H1 (cell line): Measurements from ENCODE around the gene ATP2B1. TPM values are rescaled to one million over a fixed set of nuclear protein-coding genes. Genes with fewer than 3 reads are reported as not detected.

Experiments
- BACH1 ChIP-seq: IDR thresholded peaks from 2 replicates; pipeline ENCODE4 v1.6.1; 2012; ENCODE audit warnings: low read length, improper control_type of control experiment
- GTF2F1 ChIP-seq: IDR thresholded peaks from 2 replicates; pipeline ENCODE4 v1.6.1; 2012; ENCODE audit warnings: low read depth, low read length, improper control_type of control experiment, borderline replicate concordance
- RAD21 ChIP-seq, 2 experiments: IDR thresholded peaks in 1 of 2; conservative IDR thresholded peaks in 1 of 2; 2 replicates each; pipeline ENCODE4 v1.6.1; 2011; ENCODE audit warnings: low read depth in 2 of 2, low read length in 2 of 2, improper control_type of control experiment in 1 of 2, inconsistent platforms in 1 of 2, mild to moderate bottlenecking in 1 of 2, moderate library complexity in 1 of 2
- SUZ12 ChIP-seq: fragments of 200-600 bp; sonication (generic); IDR thresholded peaks from 2 replicates; pipeline ENCODE4 v1.6.1; 2012; ENCODE audit warnings: mild to moderate bottlenecking, inconsistent platforms, low read length, moderate library complexity, mixed read lengths
- TAF1 ChIP-seq: IDR thresholded peaks from 2 replicates; pipeline ENCODE4 v1.6.1; 2011; ENCODE audit warnings: mild to moderate bottlenecking, low read depth, low read length
- polyA plus RNA-seq, 7 experiments: library from polyadenylated mRNA; depleted of rRNA in 3 of 7; stranded (reverse) in 5 of 7; unstranded in 2 of 7; fragments of >200 nt in 5 of 7; fragments of 200-250 nt in 2 of 7; gene quantifications; 1 replicate in 5 of 7; 2 replicates in 1 of 7; 4 replicates in 1 of 7; pipeline versions ENCODE4 v1.2.1 to v1.2.3, GENCODE V29; 2011 to 2013; ENCODE audit warnings: missing spikeins in 2 of 7, mixed read lengths in 2 of 7
- total RNA-seq: library from RNA; stranded (reverse); fragmentation: NEBNext Ultra II Directional; extraction: Animal tissue kit (Norgen Biotek cat#: 25700); gene quantifications from 2 replicates; pipeline ENCODE4 v1.2.1, GENCODE V29; 2021
- TF ChIP-seq, protein P1 (sequence below): fragments of 300-600 bp; sonication (generic); IDR thresholded peaks from 2 replicates; pipeline ENCODE4 v1.7.1; 2012; ENCODE audit warnings: low read length, moderate library complexity, mild to moderate bottlenecking, inconsistent platforms; ENCODE audit not compliant: insufficient replicate concordance
- TF ChIP-seq, protein P2 (sequence below): IDR thresholded peaks from 2 replicates; pipeline ENCODE4 v1.6.1; 2012; ENCODE audit warnings: inconsistent platforms
- TF ChIP-seq, protein P3 (sequence below): IDR thresholded peaks from 2 replicates; pipeline ENCODE4 v1.6.1; 2012; ENCODE audit warnings: low read length, inconsistent platforms

ATP2B1 gene
- total and polyA plus RNA-seq, 2 of the 8 experiments (the other 6 are each of a cell fraction or from before 2014, with no cell fraction given), result 4.3 to 32.0 TPM

DNA sequence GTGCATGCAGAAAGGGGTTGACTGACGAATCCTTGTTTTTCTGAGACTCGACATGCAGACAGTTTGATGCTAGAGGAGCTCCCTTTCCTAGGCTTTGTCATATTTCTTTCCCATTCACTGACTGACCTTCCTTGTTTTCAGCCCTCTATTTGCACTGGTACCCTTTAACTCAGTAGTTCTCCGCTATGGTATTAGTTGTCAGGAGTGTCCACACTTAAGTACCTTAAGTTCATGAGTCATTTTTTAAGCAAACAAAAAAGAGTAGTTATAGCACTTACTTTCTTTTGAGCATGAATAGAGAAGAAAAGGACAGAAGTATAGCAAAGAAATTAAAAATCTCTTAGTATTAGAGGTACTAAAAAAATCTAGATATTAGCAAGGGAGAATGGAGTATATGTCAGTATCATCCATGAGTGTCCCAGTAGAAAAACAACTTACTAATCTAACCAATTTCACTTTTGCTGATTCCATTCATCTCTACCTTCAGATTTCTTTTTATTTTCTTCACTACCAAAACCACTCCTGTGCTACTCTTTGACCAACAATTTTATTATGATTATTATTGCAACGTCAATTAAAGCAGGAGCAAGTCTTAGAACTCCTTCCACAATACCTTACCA lies 8.3 kb downstream of the ATP2B1 start (continued):
- TF ChIP-seq, protein P1, sequence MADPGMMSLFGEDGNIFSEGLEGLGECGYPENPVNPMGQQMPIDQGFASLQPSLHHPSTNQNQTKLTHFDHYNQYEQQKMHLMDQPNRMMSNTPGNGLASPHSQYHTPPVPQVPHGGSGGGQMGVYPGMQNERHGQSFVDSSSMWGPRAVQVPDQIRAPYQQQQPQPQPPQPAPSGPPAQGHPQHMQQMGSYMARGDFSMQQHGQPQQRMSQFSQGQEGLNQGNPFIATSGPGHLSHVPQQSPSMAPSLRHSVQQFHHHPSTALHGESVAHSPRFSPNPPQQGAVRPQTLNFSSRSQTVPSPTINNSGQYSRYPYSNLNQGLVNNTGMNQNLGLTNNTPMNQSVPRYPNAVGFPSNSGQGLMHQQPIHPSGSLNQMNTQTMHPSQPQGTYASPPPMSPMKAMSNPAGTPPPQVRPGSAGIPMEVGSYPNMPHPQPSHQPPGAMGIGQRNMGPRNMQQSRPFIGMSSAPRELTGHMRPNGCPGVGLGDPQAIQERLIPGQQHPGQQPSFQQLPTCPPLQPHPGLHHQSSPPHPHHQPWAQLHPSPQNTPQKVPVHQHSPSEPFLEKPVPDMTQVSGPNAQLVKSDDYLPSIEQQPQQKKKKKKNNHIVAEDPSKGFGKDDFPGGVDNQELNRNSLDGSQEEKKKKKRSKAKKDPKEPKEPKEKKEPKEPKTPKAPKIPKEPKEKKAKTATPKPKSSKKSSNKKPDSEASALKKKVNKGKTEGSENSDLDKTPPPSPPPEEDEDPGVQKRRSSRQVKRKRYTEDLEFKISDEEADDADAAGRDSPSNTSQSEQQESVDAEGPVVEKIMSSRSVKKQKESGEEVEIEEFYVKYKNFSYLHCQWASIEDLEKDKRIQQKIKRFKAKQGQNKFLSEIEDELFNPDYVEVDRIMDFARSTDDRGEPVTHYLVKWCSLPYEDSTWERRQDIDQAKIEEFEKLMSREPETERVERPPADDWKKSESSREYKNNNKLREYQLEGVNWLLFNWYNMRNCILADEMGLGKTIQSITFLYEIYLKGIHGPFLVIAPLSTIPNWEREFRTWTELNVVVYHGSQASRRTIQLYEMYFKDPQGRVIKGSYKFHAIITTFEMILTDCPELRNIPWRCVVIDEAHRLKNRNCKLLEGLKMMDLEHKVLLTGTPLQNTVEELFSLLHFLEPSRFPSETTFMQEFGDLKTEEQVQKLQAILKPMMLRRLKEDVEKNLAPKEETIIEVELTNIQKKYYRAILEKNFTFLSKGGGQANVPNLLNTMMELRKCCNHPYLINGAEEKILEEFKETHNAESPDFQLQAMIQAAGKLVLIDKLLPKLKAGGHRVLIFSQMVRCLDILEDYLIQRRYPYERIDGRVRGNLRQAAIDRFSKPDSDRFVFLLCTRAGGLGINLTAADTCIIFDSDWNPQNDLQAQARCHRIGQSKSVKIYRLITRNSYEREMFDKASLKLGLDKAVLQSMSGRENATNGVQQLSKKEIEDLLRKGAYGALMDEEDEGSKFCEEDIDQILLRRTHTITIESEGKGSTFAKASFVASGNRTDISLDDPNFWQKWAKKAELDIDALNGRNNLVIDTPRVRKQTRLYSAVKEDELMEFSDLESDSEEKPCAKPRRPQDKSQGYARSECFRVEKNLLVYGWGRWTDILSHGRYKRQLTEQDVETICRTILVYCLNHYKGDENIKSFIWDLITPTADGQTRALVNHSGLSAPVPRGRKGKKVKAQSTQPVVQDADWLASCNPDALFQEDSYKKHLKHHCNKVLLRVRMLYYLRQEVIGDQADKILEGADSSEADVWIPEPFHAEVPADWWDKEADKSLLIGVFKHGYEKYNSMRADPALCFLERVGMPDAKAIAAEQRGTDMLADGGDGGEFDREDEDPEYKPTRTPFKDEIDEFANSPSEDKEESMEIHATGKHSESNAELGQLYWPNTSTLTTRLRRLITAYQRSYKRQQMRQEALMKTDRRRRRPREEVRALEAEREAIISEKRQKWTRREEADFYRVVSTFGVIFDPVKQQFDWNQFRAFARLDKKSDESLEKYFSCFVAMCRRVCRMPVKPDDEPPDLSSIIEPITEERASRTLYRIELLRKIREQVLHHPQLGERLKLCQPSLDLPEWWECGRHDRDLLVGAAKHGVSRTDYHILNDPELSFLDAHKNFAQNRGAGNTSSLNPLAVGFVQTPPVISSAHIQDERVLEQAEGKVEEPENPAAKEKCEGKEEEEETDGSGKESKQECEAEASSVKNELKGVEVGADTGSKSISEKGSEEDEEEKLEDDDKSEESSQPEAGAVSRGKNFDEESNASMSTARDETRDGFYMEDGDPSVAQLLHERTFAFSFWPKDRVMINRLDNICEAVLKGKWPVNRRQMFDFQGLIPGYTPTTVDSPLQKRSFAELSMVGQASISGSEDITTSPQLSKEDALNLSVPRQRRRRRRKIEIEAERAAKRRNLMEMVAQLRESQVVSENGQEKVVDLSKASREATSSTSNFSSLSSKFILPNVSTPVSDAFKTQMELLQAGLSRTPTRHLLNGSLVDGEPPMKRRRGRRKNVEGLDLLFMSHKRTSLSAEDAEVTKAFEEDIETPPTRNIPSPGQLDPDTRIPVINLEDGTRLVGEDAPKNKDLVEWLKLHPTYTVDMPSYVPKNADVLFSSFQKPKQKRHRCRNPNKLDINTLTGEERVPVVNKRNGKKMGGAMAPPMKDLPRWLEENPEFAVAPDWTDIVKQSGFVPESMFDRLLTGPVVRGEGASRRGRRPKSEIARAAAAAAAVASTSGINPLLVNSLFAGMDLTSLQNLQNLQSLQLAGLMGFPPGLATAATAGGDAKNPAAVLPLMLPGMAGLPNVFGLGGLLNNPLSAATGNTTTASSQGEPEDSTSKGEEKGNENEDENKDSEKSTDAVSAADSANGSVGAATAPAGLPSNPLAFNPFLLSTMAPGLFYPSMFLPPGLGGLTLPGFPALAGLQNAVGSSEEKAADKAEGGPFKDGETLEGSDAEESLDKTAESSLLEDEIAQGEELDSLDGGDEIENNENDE, result no peak
- TF ChIP-seq GTF2F1, result no peak
- TF ChIP-seq BACH1, result no peak
- TF ChIP-seq, protein P2, sequence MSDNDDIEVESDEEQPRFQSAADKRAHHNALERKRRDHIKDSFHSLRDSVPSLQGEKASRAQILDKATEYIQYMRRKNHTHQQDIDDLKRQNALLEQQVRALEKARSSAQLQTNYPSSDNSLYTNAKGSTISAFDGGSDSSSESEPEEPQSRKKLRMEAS, result no peak
- TF ChIP-seq SUZ12, result no peak
- no peak for TF ChIP-seq RAD21 (IDR thresholded peaks at IDR 0.05 in 1 of 2, conservative IDR thresholded peaks at IDR 0.05 in 1 of 2; ENCODE audit: low read depth in 2 of 2, low read length in 2 of 2)
- TF ChIP-seq, protein P3, sequence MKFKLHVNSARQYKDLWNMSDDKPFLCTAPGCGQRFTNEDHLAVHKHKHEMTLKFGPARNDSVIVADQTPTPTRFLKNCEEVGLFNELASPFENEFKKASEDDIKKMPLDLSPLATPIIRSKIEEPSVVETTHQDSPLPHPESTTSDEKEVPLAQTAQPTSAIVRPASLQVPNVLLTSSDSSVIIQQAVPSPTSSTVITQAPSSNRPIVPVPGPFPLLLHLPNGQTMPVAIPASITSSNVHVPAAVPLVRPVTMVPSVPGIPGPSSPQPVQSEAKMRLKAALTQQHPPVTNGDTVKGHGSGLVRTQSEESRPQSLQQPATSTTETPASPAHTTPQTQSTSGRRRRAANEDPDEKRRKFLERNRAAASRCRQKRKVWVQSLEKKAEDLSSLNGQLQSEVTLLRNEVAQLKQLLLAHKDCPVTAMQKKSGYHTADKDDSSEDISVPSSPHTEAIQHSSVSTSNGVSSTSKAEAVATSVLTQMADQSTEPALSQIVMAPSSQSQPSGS, result no peak
- no peak for TF ChIP-seq TAF1
- TF ChIP-seq, all 59 proteins: peak for 0
